DMS 273 (cell line): Measurements from ENCODE around the gene SCN9A.
"Not testable (repeated sequence)": the region's sequence is repeated elsewhere in the genome, so short reads cannot be mapped to it uniquely, and the experiment has no call there.

Source experiments
- DNase-seq: peaks from one replicate; lab custom pipeline; 2025; ENCODE audit not compliant: unreplicated experiment; lab: John Stamatoyannopoulos, UW

Gene SCN9A

GRCh38 chr2:166337932-166338331, 37.8 kb downstream of the SCN9A start:
- DNase-seq = no peak

GRCh38 chr2:166335284-166335683, 40.5 kb downstream of the SCN9A start:
- no peak for DNase-seq

- DNase-seq = no peak
Measured at GRCh38 chr2:166334805-166335204, 40.9 kb downstream of the SCN9A start.

GRCh38 chr2:166333801-166334200, 41.9 kb downstream of the SCN9A start:
- DNase-seq = no peak

GRCh38 chr2:166332106-166332505, 43.6 kb downstream of the SCN9A start:
- DNase-seq = no peak

GRCh38 chr2:166331468-166331867, 44.3 kb downstream of the SCN9A start:
- no peak for DNase-seq

- no peak for DNase-seq
Measured at GRCh38 chr2:166329465-166329864, 46.3 kb downstream of the SCN9A start.

- DNase-seq = no peak
Measured at GRCh38 chr2:166328147-166328546, 47.6 kb downstream of the SCN9A start.

GRCh38 chr2:166321076-166321475, 54.7 kb downstream of the SCN9A start:
- DNase-seq = no peak

- DNase-seq = no peak
Measured at GRCh38 chr2:166314022-166314759, 61.6 kb downstream of the SCN9A start.

- not testable (repeated sequence) for DNase-seq
Measured at GRCh38 chr2:166312863-166313262, 62.9 kb downstream of the SCN9A start.

GRCh38 chr2:166307326-166307725, 68.4 kb downstream of the SCN9A start:
- DNase-seq = no peak

- no peak for DNase-seq
Measured at GRCh38 chr2:166304656-166305055, 71.1 kb downstream of the SCN9A start.

- no peak for DNase-seq
Measured at GRCh38 chr2:166302036-166302435, 73.7 kb downstream of the SCN9A start.

- no peak for DNase-seq
Measured at GRCh38 chr2:166297951-166298350, 77.8 kb downstream of the SCN9A start.

GRCh38 chr2:166293984-166294383, 81.8 kb downstream of the SCN9A start:
- no peak for DNase-seq

- DNase-seq = no peak
Measured at GRCh38 chr2:166285215-166285614, 90.5 kb downstream of the SCN9A start.

- DNase-seq = no peak
Measured at GRCh38 chr2:166284359-166284758, 91.4 kb downstream of the SCN9A start.

- DNase-seq = no peak
Measured at GRCh38 chr2:166282154-166282553, 93.6 kb downstream of the SCN9A start.

GRCh38 chr2:166278856-166279255, 96.9 kb downstream of the SCN9A start:
- DNase-seq = no peak

GRCh38 chr2:166270376-166270775, 105.4 kb downstream of the SCN9A start:
- DNase-seq = no peak

- DNase-seq = no peak
Measured at GRCh38 chr2:166269322-166269721, 106.4 kb downstream of the SCN9A start.

GRCh38 chr2:166257859-166258258, 117.9 kb downstream of the SCN9A start:
- no peak for DNase-seq
